Stimulated activated CD4-positive, alpha-beta T cell treated with anti-CD3 and anti-CD28 coated beads, TNF-alpha, amount 100 ng/mL, for 48 hours (primary cell): ENCODE measurements around the gene GAK.
"Not testable (repeated sequence)": the region's sequence is repeated elsewhere in the genome, so short reads cannot be mapped to it uniquely, and the experiment has no call there.

Experiments
- DNase-seq, 3 donors: peaks; one replicate each; pipeline ENCODE4 v3.0.0-alpha.2; 2020; ENCODE audit warnings: low read depth in 3 of 3

The GAK gene

GRCh38 chr4:931960-932712 lies at the start of gene GAK, which contains the start of gene TMEM175:
Gene GAK (minus strand): TSS chr4:932316. CDS start chr4:932187, 129 bp downstream.
Gene TMEM175 (plus strand): TSS chr4:932460. CDS start chr4:947740, 15,280 bp downstream.
- DNase-seq: peak; percentile 94 to 95 (median 95)

- no peak for DNase-seq
Observed at GRCh38 chr4:978957-979701, 47.0 kb upstream of the GAK start.

GRCh38 chr4:976016-976415 lies 43.9 kb upstream of the GAK start:
- not testable (repeated sequence) for DNase-seq

- DNase-seq: no peak
Observed at GRCh38 chr4:974668-975067, 42.6 kb upstream of the GAK start.

GRCh38 chr4:973431-974397 lies 41.6 kb upstream of the GAK start, which contains the start of gene DGKQ:
Gene DGKQ (minus strand): TSS chr4:973569. CDS start chr4:973482, 87 bp downstream.
- DNase-seq: peak; percentile 64 to 84 (median 79)

- DNase-seq: peak in 2 of 3 donors; percentile 11 to 27
Observed at GRCh38 chr4:972651-973424, 40.7 kb upstream of the GAK start.

- DNase-seq: no peak
Observed at GRCh38 chr4:971666-972500, 39.8 kb upstream of the GAK start.

- DNase-seq: no peak
Observed at GRCh38 chr4:970854-971520, 38.9 kb upstream of the GAK start.

GRCh38 chr4:970046-970745 lies 38.1 kb upstream of the GAK start:
- DNase-seq: no peak

GRCh38 chr4:968621-969394 lies 36.7 kb upstream of the GAK start:
- no peak for DNase-seq

- no peak for DNase-seq
Observed at GRCh38 chr4:968221-968620, 36.1 kb upstream of the GAK start.

- no peak for DNase-seq
Observed at GRCh38 chr4:967113-968104, 35.3 kb upstream of the GAK start.

GRCh38 chr4:966266-967112 lies 34.4 kb upstream of the GAK start:
- no peak for DNase-seq

- no peak for DNase-seq
Observed at GRCh38 chr4:965766-966134, 33.6 kb upstream of the GAK start.

- DNase-seq: no peak
Observed at GRCh38 chr4:965048-965765, 33.1 kb upstream of the GAK start.
